H1 (cell line): Measurements from ENCODE around the gene LEPR. TPM values are rescaled to one million over a fixed set of nuclear protein-coding genes. Genes with fewer than 3 reads are reported as not detected.

ENCODE experiments used
- CTCF ChIA-PET: fragments of 300-600 bp; sonication (Branson Sonifier 250); formaldehyde crosslinking; loops from one replicate; lab custom pipeline; 2021; ENCODE audit not compliant: partially characterized antibody; lab: Charles Lee
- POLR2A ChIA-PET: fragments of 300-600 bp; sonication (Branson Sonifier 250); formaldehyde crosslinking; loops from one replicate; lab custom pipeline; 2021; ENCODE audit warnings: inconsistent platforms; ENCODE audit not compliant: partially characterized antibody; lab: Charles Lee
- DNase-seq, 2 experiments: peaks; one replicate each; pipeline versions ENCODE4 v3.0.0 to v3.0.0-alpha.2; 2010 to 2022; ENCODE audit warnings: low spot score in 2 of 2, low read depth in 1 of 2, mixed read lengths in 1 of 2
- FAIRE-seq: peaks from 2 replicates; lab custom pipeline; 2011; peaks lifted over from hg19 to GRCh38; lab: Jason Lieb, UNC
- H2AFZ ChIP-seq: 2 replicates; pipeline ENCODE4 v1.8.1; 2012; ENCODE audit warnings: low read length, inconsistent platforms
- H2AK5ac ChIP-seq: 2 replicates; pipeline ENCODE4 v1.6.1; 2013; ENCODE audit warnings: low read depth, low read length
- H2BK120ac ChIP-seq: replicated peaks from 2 replicates; pipeline ENCODE3; 2013; ENCODE audit warnings: low read depth, low read length, inconsistent platforms
- H2BK12ac ChIP-seq: 2 replicates; pipeline ENCODE4 v1.6.1; 2013; ENCODE audit warnings: low read depth, low read length
- H2BK15ac ChIP-seq: 2 replicates; pipeline ENCODE4 v1.6.1; 2013; ENCODE audit warnings: low read length
- H2BK20ac ChIP-seq: 2 replicates; pipeline ENCODE4 v1.6.1; 2013; ENCODE audit warnings: low read length
- H2BK5ac ChIP-seq: 2 replicates; pipeline ENCODE4 v1.6.1; 2013; ENCODE audit warnings: low read depth, low read length
- H3K14ac ChIP-seq: 2 replicates; pipeline ENCODE4 v1.6.1; 2013; ENCODE audit warnings: inconsistent platforms; ENCODE audit not compliant: insufficient read length
- H3K18ac ChIP-seq: 2 replicates; pipeline ENCODE4 v1.6.1; 2013; ENCODE audit warnings: low read length; ENCODE audit errors: extremely low read depth
- H3K23ac ChIP-seq: 2 replicates; pipeline ENCODE4 v1.6.1; 2013; ENCODE audit warnings: inconsistent platforms; ENCODE audit not compliant: insufficient read length
- H3K23me2 ChIP-seq: 2 replicates; pipeline ENCODE4 v1.6.1; 2013; ENCODE audit warnings: low read depth, low read length
- H3K27ac ChIP-seq: 2 replicates; pipeline ENCODE4 v1.6.1; 2011; ENCODE audit warnings: low read depth, low read length, inconsistent platforms
- H3K27me3 ChIP-seq, 4 experiments: replicated peaks in 1 of 4; 1 replicate in 1 of 4; 2 replicates in 3 of 4; pipeline versions ENCODE4 v1.6.1 to v1.8.1; 2011 to 2013; ENCODE audit warnings: low read length in 3 of 4, mild to moderate bottlenecking in 3 of 4, inconsistent platforms in 2 of 4, mixed read lengths in 2 of 4, moderate library complexity in 1 of 4; ENCODE audit not compliant: control insufficient read depth in 3 of 4, insufficient read depth in 3 of 4; ENCODE audit errors: extremely low read depth in 1 of 4
- H3K36me3 ChIP-seq, 4 experiments: 2 replicates each; pipeline versions ENCODE4 v1.6.1 to v1.8.1; 2011 to 2013; ENCODE audit warnings: mild to moderate bottlenecking in 4 of 4, low read length in 3 of 4, moderate library complexity in 2 of 4, control low read depth in 1 of 4, inconsistent platforms in 1 of 4; ENCODE audit not compliant: insufficient read depth in 4 of 4, control insufficient read depth in 2 of 4
- H3K4ac ChIP-seq: replicated peaks from 2 replicates; pipeline ENCODE3; 2013; ENCODE audit warnings: low read length, low read depth, mixed read lengths, inconsistent platforms; ENCODE audit not compliant: insufficient read length
- H3K4me1 ChIP-seq, 4 experiments: replicated peaks in 1 of 4; 1 replicate in 1 of 4; 2 replicates in 3 of 4; pipeline versions ENCODE4 v1.6.1 to v1.8.1; 2011 to 2013; ENCODE audit warnings: low read length in 3 of 4, inconsistent platforms in 2 of 4, mixed read lengths in 1 of 4; ENCODE audit not compliant: insufficient read depth in 4 of 4, control insufficient read depth in 3 of 4
- H3K4me2 ChIP-seq, 2 experiments: 2 replicates each; pipeline versions ENCODE4 v1.6.1 to v1.8.1; 2011 to 2013; ENCODE audit warnings: low read depth in 2 of 2, low read length in 2 of 2, control low read depth in 1 of 2, inconsistent platforms in 1 of 2, mild to moderate bottlenecking in 1 of 2; ENCODE audit not compliant: insufficient read depth in 1 of 2
- H3K4me3 ChIP-seq, 4 experiments: fragments of 200-600, 300-600 bp in 1 of 4; sonication (generic), shearing (Covaris generic), sonication (Bioruptor Twin) in 1 of 4; 2 replicates each; pipeline versions ENCODE4 v1.5.1 to v1.8.1; 2011 to 2016; ENCODE audit warnings: low read length in 4 of 4, low read depth in 3 of 4, control low read depth in 2 of 4, inconsistent platforms in 2 of 4, mild to moderate bottlenecking in 2 of 4, mixed read lengths in 1 of 4, moderate library complexity in 1 of 4; ENCODE audit not compliant: insufficient read depth in 2 of 4; ENCODE audit errors: extremely low read depth in 1 of 4
- H3K56ac ChIP-seq: replicated peaks from 2 replicates; pipeline ENCODE3; 2013; ENCODE audit warnings: low read depth, mild to moderate bottlenecking, mixed read lengths, low read length, inconsistent platforms; ENCODE audit not compliant: insufficient read length
- H3K79me1 ChIP-seq: 2 replicates; pipeline ENCODE4 v1.6.1; 2013; ENCODE audit warnings: low read depth, low read length, control low read depth
- H3K79me2 ChIP-seq, 2 experiments: 2 replicates each; pipeline versions ENCODE4 v1.6.1 to v1.8.1; 2012 to 2013; ENCODE audit warnings: low read length in 2 of 2, mild to moderate bottlenecking in 2 of 2, inconsistent platforms in 1 of 2; ENCODE audit not compliant: insufficient read depth in 2 of 2, control insufficient read depth in 1 of 2
- H3K9ac ChIP-seq, 4 experiments: replicated peaks in 1 of 4; 1 replicate in 1 of 4; 2 replicates in 3 of 4; pipeline versions ENCODE4 v1.6.1 to v1.8.1; 2011 to 2013; ENCODE audit warnings: low read depth in 3 of 4, low read length in 3 of 4, control low read depth in 2 of 4, mild to moderate bottlenecking in 2 of 4, moderate library complexity in 2 of 4, inconsistent platforms in 1 of 4; ENCODE audit errors: extremely low read depth in 1 of 4
- H3K9me3 ChIP-seq, 2 experiments: 2 replicates each; pipeline versions ENCODE4 v1.6.1 to v1.8.1; 2012 to 2013; ENCODE audit warnings: mild to moderate bottlenecking in 2 of 2, moderate library complexity in 2 of 2, control low read depth in 1 of 2, inconsistent platforms in 1 of 2, low read depth in 1 of 2, low read length in 1 of 2, mixed read lengths in 1 of 2; ENCODE audit not compliant: insufficient read depth in 2 of 2
- H4K20me1 ChIP-seq, 2 experiments: replicated peaks in 1 of 2; 2 replicates each; pipeline versions ENCODE3 to v1.8.1; 2011 to 2013; ENCODE audit warnings: inconsistent platforms in 2 of 2, low read length in 2 of 2, mild to moderate bottlenecking in 1 of 2; ENCODE audit not compliant: insufficient read depth in 2 of 2, control insufficient read depth in 1 of 2
- H4K5ac ChIP-seq: 2 replicates; pipeline ENCODE4 v1.6.1; 2013; ENCODE audit warnings: low read length, low read depth, mixed read lengths, inconsistent platforms; ENCODE audit not compliant: insufficient read length
- H4K8ac ChIP-seq: 2 replicates; pipeline ENCODE4 v1.8.0; 2013; ENCODE audit warnings: mild to moderate bottlenecking, moderate library complexity, low read length, inconsistent platforms; ENCODE audit not compliant: insufficient read depth; ENCODE audit errors: extremely low read depth
- H4K91ac ChIP-seq: replicated peaks from 2 replicates; pipeline ENCODE3; 2013; ENCODE audit warnings: low read length, mixed read lengths, inconsistent platforms; ENCODE audit not compliant: insufficient read length
- CEBPB ChIP-seq: IDR thresholded peaks from 2 replicates; pipeline ENCODE4 v1.6.1; 2012; ENCODE audit warnings: low read depth, low read length
- MAFK ChIP-seq: IDR thresholded peaks from 2 replicates; pipeline ENCODE4 v1.6.1; 2012; ENCODE audit warnings: low read depth, mild to moderate bottlenecking, improper control_type of control experiment, low read length
- SP4 ChIP-seq: IDR thresholded peaks from 2 replicates; pipeline ENCODE4 v1.6.1; 2012; ENCODE audit warnings: low read length, inconsistent platforms
- TAF1 ChIP-seq: IDR thresholded peaks from 2 replicates; pipeline ENCODE4 v1.6.1; 2011; ENCODE audit warnings: mild to moderate bottlenecking, low read depth, low read length
- TAF7 ChIP-seq: optimal IDR thresholded peaks from 2 replicates; pipeline ENCODE3; 2011; ENCODE audit warnings: low read depth, mild to moderate bottlenecking, inconsistent platforms, low read length, moderate library complexity, borderline replicate concordance
- TEAD4 ChIP-seq: IDR thresholded peaks from 2 replicates; pipeline ENCODE4 v1.6.1; 2012; ENCODE audit warnings: low read depth, low read length, inconsistent platforms, mixed read lengths
- WGBS, 2 experiments: shearing (Covaris generic) in 1 of 2; methylation state at CpG; one replicate each; pipeline versions ENCODE4 v1.1.6 to v1.1.7; 2013 to 2015; ENCODE audit warnings: low lambda C conversion rate in 2 of 2, mixed read lengths in 2 of 2, inconsistent platforms in 1 of 2, low coverage in 1 of 2, missing lambda C conversion rate in 1 of 2; ENCODE audit not compliant: insufficient replicate concordance in 2 of 2, insufficient coverage in 1 of 2, insufficient read length in 1 of 2; ENCODE audit errors: extremely low coverage in 1 of 2, missing lambda C conversion rate in 1 of 2; 5-methylcytosine and 5-hydroxymethylcytosine counted together
- polyA plus RNA-seq, 7 experiments: library from polyadenylated mRNA; depleted of rRNA in 3 of 7; stranded (reverse) in 5 of 7; unstranded in 2 of 7; fragments of >200 nt in 5 of 7; fragments of 200-250 nt in 2 of 7; gene quantifications; 1 replicate in 5 of 7; 2 replicates in 1 of 7; 4 replicates in 1 of 7; pipeline versions ENCODE4 v1.2.1 to v1.2.3, GENCODE V29; 2011 to 2013; ENCODE audit warnings: missing spikeins in 2 of 7, mixed read lengths in 2 of 7
- total RNA-seq: library from RNA; stranded (reverse); fragmentation: NEBNext Ultra II Directional; extraction: Animal tissue kit (Norgen Biotek cat#: 25700); gene quantifications from 2 replicates; pipeline ENCODE4 v1.2.1, GENCODE V29; 2021

LEPR gene
- total and polyA plus RNA-seq, 2 of the 8 experiments (the other 6 are each of a cell fraction or from before 2014, with no cell fraction given), result 1.3 to 3.9 TPM

DNA sequence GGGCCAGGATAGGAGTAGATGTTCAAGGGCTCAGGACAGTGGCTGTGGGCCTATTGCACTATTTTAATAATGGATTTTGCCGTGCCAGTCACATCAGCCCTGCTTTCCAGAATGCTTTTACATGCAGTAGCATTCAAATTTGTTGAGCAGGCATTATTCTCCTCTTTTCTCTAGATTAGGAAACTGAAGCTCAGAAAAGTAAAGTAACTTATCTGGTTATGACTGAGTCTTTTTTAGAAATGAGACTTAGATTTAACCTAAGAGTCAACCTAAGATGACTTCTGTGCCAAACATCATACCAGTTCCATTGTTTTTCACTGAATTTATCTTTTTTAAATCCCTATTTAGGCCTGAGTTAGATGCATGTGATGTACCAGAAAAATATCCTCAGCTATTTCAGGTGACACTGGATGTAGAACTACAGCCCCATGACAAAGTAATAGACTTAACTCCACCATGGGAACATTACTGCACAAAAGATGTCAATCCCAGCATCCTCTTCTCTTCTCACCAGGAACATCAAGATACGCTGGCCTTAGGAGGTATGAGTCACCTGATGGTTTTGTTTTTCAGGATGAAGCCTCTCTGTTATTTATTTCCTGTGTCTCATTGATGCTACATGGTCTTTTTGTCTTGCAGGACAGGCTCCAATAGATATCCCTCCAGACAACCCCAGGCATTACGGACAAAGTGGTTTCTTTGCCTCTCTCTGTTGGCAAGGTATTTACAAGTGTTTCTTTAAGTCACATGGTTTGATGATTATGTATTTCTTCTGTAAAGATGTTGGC, 31.4 kb upstream of the LEPR start:
- Histone ChIP-seq H3K23ac (no peak overlapping the region), H2BK20ac (no peak overlapping the region), H3K4me2 (no peak overlapping the region), H2BK12ac (no peak overlapping the region), H2BK120ac (no peak overlapping the region), H3K36me3 (peaks cover 0 to under 1% (median 0%) of the 10 kb centered on the region in 4 experiments; a peak in 2 of 8 replicates), H3K23me2 (no peaks in the 10 kb centered on the region), H3K18ac (no peak overlapping the region), H4K5ac (no peak overlapping the region), H3K79me1 (no peaks in the 10 kb centered on the region), H3K9me3 (peaks cover 0 to 6% of the 10 kb centered on the region in 2 experiments; a peak in 1 of 4 replicates), H4K91ac (no peak overlapping the region), H4K20me1 (no peaks in the 10 kb centered on the region), H4K8ac (no peak overlapping the region), H2BK5ac (no peak overlapping the region), H3K4me3 (no peak overlapping the region), H3K4me1 (no peaks in the 10 kb centered on the region), H3K14ac (no peak overlapping the region), H2AK5ac (no peak overlapping the region), H3K79me2 (no peaks in the 10 kb centered on the region), H3K4ac (no peak overlapping the region), H3K9ac (no peak overlapping the region), H2BK15ac (no peak overlapping the region), H2AFZ (no peak overlapping the region), H3K27ac (no peak overlapping the region), H3K56ac (no peak overlapping the region), H3K27me3 (no peaks in the 10 kb centered on the region)
- DNase-seq (no peak), FAIRE-seq (no peak)
- 89% methylated on average over 3 of the region's 3 CpGs; no CpG with 5 or more reads in 1 of the 2 experiments for WGBS, 2 experiments
- ChIA-PET CTCF (no interaction called here), POLR2A (interaction anchor here (0.6 kb wide), 1 partner anchor 25 kb away, joined by 3 read pairs; no protein-coding TSS in a partner anchor)
- TF ChIP-seq TAF1, result no peak
- no peak for TF ChIP-seq SP4
- no peak for TF ChIP-seq MAFK
- TF ChIP-seq TAF7, result no peak
- no peak for TF ChIP-seq CEBPB
- TF ChIP-seq TEAD4, result no peak
